A673 (cell line): ENCODE data around the gene SEH1L.

Source experiments
- CTCF ChIP-seq: fragments of 300-800, 200-600 bp; sonication (generic); conservative IDR thresholded peaks from 2 replicates; pipeline ENCODE4 v1.5.1; 2017; ENCODE audit warnings: low read depth, mild to moderate bottlenecking, antibody characterized with exemption, low read length, moderate library complexity, mixed read lengths
- EZH2 ChIP-seq: fragments of 200-600 bp; sonication (generic); IDR thresholded peaks from 2 replicates; pipeline ENCODE4 v1.6.1; 2017; ENCODE audit warnings: borderline replicate concordance, low read depth, mild to moderate bottlenecking, mixed read lengths, antibody characterized with exemption, low read length; ENCODE audit not compliant: poor library complexity, severe bottlenecking

DNA sequence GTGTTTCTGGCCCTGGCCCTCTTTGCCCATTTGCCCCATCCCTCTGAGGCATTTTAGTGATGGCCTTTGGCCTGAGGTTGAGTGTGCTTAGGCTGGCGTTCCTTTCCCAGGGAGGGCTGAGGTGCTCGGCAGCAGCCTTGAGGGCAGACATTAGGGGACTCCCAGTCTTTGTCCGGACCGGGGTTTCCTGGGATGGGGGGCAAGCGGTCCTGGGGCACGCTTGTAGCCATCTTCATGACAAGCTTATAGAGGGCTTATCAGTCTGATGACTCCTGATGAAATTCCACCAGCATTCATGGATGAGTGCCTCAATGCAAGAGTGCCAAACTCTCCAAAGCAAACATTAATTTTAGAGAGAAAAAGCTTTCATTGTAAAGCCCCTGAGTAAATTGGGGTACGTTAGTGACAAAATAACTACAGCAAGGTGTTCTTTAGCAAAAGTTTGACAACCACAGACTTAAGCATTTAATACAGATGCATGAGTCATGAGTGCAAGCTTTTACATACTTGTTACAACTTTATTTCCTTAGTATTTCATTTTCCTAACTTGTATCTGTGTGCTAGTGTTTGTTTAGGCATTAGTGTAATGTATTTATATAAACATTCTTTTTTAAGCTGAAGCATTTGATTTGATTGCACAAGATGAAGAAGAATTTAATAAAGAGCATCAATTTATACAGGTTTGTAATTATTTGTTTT lies 89.0 kb downstream of the SEH1L start:
- TF ChIP-seq CTCF (no peak), EZH2 (no peak)
